Measurements from ENCODE around the gene POLH. TPM values are rescaled to one million over a fixed set of nuclear protein-coding genes. Genes with fewer than 3 reads are reported as not detected.
"Not testable (repeated sequence)": the region's sequence is repeated elsewhere in the genome, so short reads cannot be mapped to it uniquely, and the experiment has no call there.

POLH gene
- total and polyA plus RNA-seq, 2 of the 4 experiments (the other 2 are of a cell fraction) = 13.3 to 26.0 TPM

- Histone ChIP-seq H2BK15ac (ENCODE audit: low read depth, low read length) (no peak overlapping the region), H2BK20ac (ENCODE audit: low read depth, low read length) (no peak overlapping the region), H3K79me1 (ENCODE audit: low read depth in 1 of 2, low read length in 2 of 2) (no peaks in the 10 kb centered on the region), H3K36me3 (ENCODE audit: control insufficient read depth, insufficient read depth, low read length) (no peaks in the 10 kb centered on the region), H3K18ac (ENCODE audit: low read depth, low read length) (no peak overlapping the region), H4K20me1 (ENCODE audit: insufficient read depth, low read length) (no peaks in the 10 kb centered on the region), H3K4ac (ENCODE audit: low read depth, low read length) (no peak overlapping the region), H2BK120ac (ENCODE audit: low read depth, low read length) (no peak overlapping the region), H3K27me3 (ENCODE audit: control insufficient read depth, insufficient read depth, low read length) (no peaks in the 10 kb centered on the region; the same call in 1 of the 2 replicates), H3K9me3 (ENCODE audit: control insufficient read depth, insufficient read depth, low read length) (0 out of 2 replicates have a peak, but pooled peaks cover 3% of the 10 kb centered on the region), H4K8ac (ENCODE audit: low read depth in 2 of 2, low read length in 2 of 2) (no peak overlapping the region), H3K4me3 (ENCODE audit: insufficient read depth, low read depth, low read length) (no peak overlapping the region), H4K91ac (ENCODE audit: insufficient read depth, low read depth, low read length) (no peak overlapping the region), H2BK5ac (ENCODE audit: low read depth, low read length, poor library complexity, severe bottlenecking) (no peak overlapping the region), H3K9ac (ENCODE audit: low read depth, low read length) (no peak overlapping the region), H2AK5ac (ENCODE audit: low read depth, low read length) (no peak overlapping the region), H3K4me2 (ENCODE audit: low read depth, low read length) (no peak overlapping the region), H4K5ac (ENCODE audit: low read depth, low read length) (no peak overlapping the region), H3K14ac (replicated peaks; ENCODE audit: low read depth, low read length) (no peak overlapping the region), H3K4me1 (ENCODE audit: control insufficient read depth, insufficient read depth, low read length) (no peaks in the 10 kb centered on the region), H3K56ac (ENCODE audit: extremely low read depth, insufficient read depth, low read length) (no peak overlapping the region), H2AFZ (replicated peaks; ENCODE audit: low read length, poor library complexity) (no peak overlapping the region), H3K23ac (ENCODE audit: low read depth, low read length) (no peak overlapping the region), H3K27ac (ENCODE audit: insufficient read depth, low read length) (no peak overlapping the region), H2AK9ac (replicated peaks; ENCODE audit: low read depth, low read length, poor library complexity) (no peak overlapping the region), H3K9me1 (ENCODE audit: insufficient read depth, low read length) (no peaks in the 10 kb centered on the region)
- no peak for TF ChIP-seq RFX5 (IDR thresholded peaks at IDR 0.05; ENCODE audit: low read depth, low read length)
- ChIA-PET CTCF (no interaction called here), POLR2A (ENCODE audit: unreplicated experiment) (no interaction called here)
- DNase-seq = no peak
- no peak for ATAC-seq (ENCODE audit: low read depth)
- intact Hi-C loops (cut with micrococcal nuclease) (no loop called here), in situ Hi-C loops (cut with MboI; ENCODE audit: low sequenced_read_pairs) (no loop called here), dilution Hi-C loops (cut with HindIII; ENCODE audit: low sequenced_read_pairs, unreplicated experiment) (no loop called here)
- BruUV-seq (replicated peaks) = no TSS peak
- 100% methylated on average over 1 of the region's 9 CpGs; no CpG with 5 or more reads in 1 of the 2 experiments for WGBS, 2 experiments (ENCODE audit: extremely low coverage in 2 of 2, insufficient read length in 1 of 2)
These were observed 82.2 kb downstream of the POLH start for GRCh38 chr6:43658161-43658560.

GRCh38 chr6:43662948-43663347 is 87.0 kb downstream of the POLH start:
- H4K20me1 ChIP-seq (ENCODE audit: insufficient read depth, low read length); in situ Hi-C loops (cut with MboI; ENCODE audit: low sequenced_read_pairs); H3K27ac ChIP-seq (ENCODE audit: insufficient read depth, low read length); ATAC-seq (ENCODE audit: low read depth); H3K23ac ChIP-seq (ENCODE audit: low read depth, low read length); H3K4me2 ChIP-seq (ENCODE audit: low read depth, low read length); H3K9ac ChIP-seq (ENCODE audit: low read depth, low read length); H3K4me1 ChIP-seq (ENCODE audit: control insufficient read depth, insufficient read depth, low read length); H2AK5ac ChIP-seq (ENCODE audit: low read depth, low read length); H3K9me1 ChIP-seq (ENCODE audit: insufficient read depth, low read length); H2BK120ac ChIP-seq (ENCODE audit: low read depth, low read length); dilution Hi-C loops (cut with HindIII; ENCODE audit: low sequenced_read_pairs, unreplicated experiment); H3K14ac ChIP-seq (replicated peaks; ENCODE audit: low read depth, low read length); H4K91ac ChIP-seq (ENCODE audit: insufficient read depth, low read depth, low read length); H2AK9ac ChIP-seq (replicated peaks; ENCODE audit: low read depth, low read length, poor library complexity); H4K8ac ChIP-seq (ENCODE audit: low read depth in 2 of 2, low read length in 2 of 2); H2BK15ac ChIP-seq (ENCODE audit: low read depth, low read length); H3K4me3 ChIP-seq (ENCODE audit: insufficient read depth, low read depth, low read length); POLR2A ChIA-PET (ENCODE audit: unreplicated experiment); CTCF ChIA-PET; H3K79me1 ChIP-seq (ENCODE audit: low read depth in 1 of 2, low read length in 2 of 2); H3K56ac ChIP-seq (ENCODE audit: extremely low read depth, insufficient read depth, low read length); H3K4ac ChIP-seq (ENCODE audit: low read depth, low read length); H2AFZ ChIP-seq (replicated peaks; ENCODE audit: low read length, poor library complexity); DNase-seq; BruUV-seq (replicated peaks); H2BK5ac ChIP-seq (ENCODE audit: low read depth, low read length, poor library complexity, severe bottlenecking); H2BK20ac ChIP-seq (ENCODE audit: low read depth, low read length); H4K5ac ChIP-seq (ENCODE audit: low read depth, low read length); H3K18ac ChIP-seq (ENCODE audit: low read depth, low read length); H3K27me3 ChIP-seq (ENCODE audit: control insufficient read depth, insufficient read depth, low read length); H3K9me3 ChIP-seq (ENCODE audit: control insufficient read depth, insufficient read depth, low read length); H3K36me3 ChIP-seq (ENCODE audit: control insufficient read depth, insufficient read depth, low read length): not testable (repeated sequence)
- intact Hi-C loops (cut with micrococcal nuclease) = loop anchor here (10.0 kb wide), 1 partner anchor 292 kb away; no protein-coding TSS in a partner anchor
- no CpG with 5 or more reads among the region's 5 CpGs for WGBS, 2 experiments (ENCODE audit: extremely low coverage in 2 of 2, insufficient read length in 1 of 2)
